ENCODE data around the gene TRAPPC4. TPM values are rescaled to one million over a fixed set of nuclear protein-coding genes. Genes with fewer than 3 reads are reported as not detected.
A peak's percentile ranks its signal among the peaks of the same experiment; 100 is the strongest.

The TRAPPC4 gene
- total and polyA plus RNA-seq, 9 donors, result 34.0 to 59.1 (median 55.1) TPM

- H3K27ac ChIP-seq, result peak overlapping the region in 1 of 2 donors; percentile 68
- peaks cover 2% of the 10 kb centered on the region for H3K4me1 ChIP-seq (ENCODE audit: insufficient read depth)
- no peaks in the 10 kb centered on the region for H3K36me3 ChIP-seq
- 86 to 100% (median 87%) methylated on average over 1 of the region's 1 CpG for WGBS, 3 donors
- H3K4me3 ChIP-seq, result no peak overlapping the region
- TF ChIP-seq CTCF (IDR thresholded peaks at IDR 0.05), result no peak
- no peak for TF ChIP-seq POLR2A (IDR thresholded peaks at IDR 0.05)
- TF ChIP-seq EP300 (IDR thresholded peaks at IDR 0.05), result no peak
- DNase-seq, result no peak
- no peaks in the 10 kb centered on the region for H3K27me3 ChIP-seq
- H3K9me3 ChIP-seq, result no peaks in the 10 kb centered on the region
- intact Hi-C loops (cut with DNase I), result no loop called here
These were observed 10.4 kb downstream of the TRAPPC4 start for GRCh38 chr11:119029069-119029339.

DNA sequence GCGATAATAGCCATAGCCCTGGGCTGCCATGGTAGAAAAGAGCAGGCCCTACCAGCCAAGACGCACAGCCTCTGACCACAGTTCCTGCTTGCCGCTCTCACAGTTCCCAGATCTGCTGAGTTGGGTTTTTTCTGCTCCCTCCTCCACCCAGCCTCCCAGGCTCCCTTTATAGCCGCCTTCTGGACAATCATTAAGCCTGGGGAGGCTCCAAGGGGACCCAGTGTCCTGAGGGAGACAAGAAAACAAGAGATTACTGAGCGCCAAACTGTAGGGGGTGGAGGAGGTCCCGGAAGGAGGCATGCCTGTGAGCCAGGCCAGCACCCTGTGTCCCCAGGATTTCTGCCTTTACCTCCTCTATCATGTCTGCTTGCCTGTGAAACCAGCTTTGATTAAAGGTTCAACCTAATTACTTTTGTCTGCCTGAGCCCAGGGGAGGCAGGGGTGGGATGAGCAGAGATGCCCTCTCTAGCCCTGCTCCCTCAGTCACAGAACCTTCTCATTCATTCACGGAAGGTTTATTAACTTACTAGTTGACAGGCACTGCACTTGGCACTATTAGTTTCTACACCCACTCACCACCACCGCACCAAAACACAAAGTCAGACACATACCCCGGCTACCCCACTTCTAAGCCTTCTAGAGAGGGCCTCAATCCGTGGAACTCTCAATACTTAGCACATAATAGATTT lies 10.9 kb downstream of the TRAPPC4 start:
- 47 to 58% (median 52%) methylated on average over 10 of the region's 10 CpGs for WGBS, 3 donors
- peak overlapping the region in 1 of 2 donors; percentile 68 for H3K27ac ChIP-seq
- TF ChIP-seq CTCF (IDR thresholded peaks at IDR 0.05) (no peak), POLR2A (IDR thresholded peaks at IDR 0.05) (no peak)
- no peaks in the 10 kb centered on the region for H3K9me3 ChIP-seq
- H3K27me3 ChIP-seq, result no peaks in the 10 kb centered on the region
- peak in 2 of 5 donors; percentile 56 for DNase-seq
- H3K36me3 ChIP-seq, result no peaks in the 10 kb centered on the region
- intact Hi-C loops (cut with DNase I), result loop anchor here in 1 of 4 donors (10.0 kb wide), 1 partner anchor 165 kb away; no protein-coding TSS in a partner anchor
- H3K4me3 ChIP-seq, result peak overlapping the region; percentile 53
- H3K4me1 ChIP-seq (ENCODE audit: insufficient read depth), result peaks cover 2% of the 10 kb centered on the region

DNA sequence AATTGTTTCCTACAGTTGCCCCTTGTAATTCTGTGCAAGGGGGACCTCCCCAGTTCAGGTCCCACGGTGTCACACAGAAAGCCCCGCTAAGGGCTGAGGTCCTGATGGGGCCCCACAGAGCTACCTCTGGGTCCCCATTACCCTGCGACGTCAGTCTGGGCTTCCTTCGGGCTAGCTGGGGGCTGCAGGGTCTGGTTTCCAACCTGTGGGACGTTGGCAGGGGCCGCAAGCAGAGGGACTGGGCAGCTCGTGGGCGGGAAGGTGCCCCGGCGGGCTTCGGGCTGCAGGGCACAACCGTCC lies 11.4 kb downstream of the TRAPPC4 start:
- H3K36me3 ChIP-seq, result no peaks in the 10 kb centered on the region
- H3K4me1 ChIP-seq (ENCODE audit: insufficient read depth), result peaks cover 2% of the 10 kb centered on the region
- peak overlapping the region; percentile 18 to 68 for H3K27ac ChIP-seq
- peak overlapping the region; percentile 53 for H3K4me3 ChIP-seq
- no peaks in the 10 kb centered on the region for H3K27me3 ChIP-seq
- no peak for TF ChIP-seq EP300 (IDR thresholded peaks at IDR 0.05)
- no peak for TF ChIP-seq POLR2A (IDR thresholded peaks at IDR 0.05)
- no peak for TF ChIP-seq CTCF (IDR thresholded peaks at IDR 0.05)
- DNase-seq, result no peak
- WGBS, 3 donors, result 5 to 10% (median 7%) methylated on average over 13 of the region's 13 CpGs
- intact Hi-C loops (cut with DNase I), result loop anchor here in 1 of 4 donors (10.0 kb wide), 1 partner anchor 165 kb away; no protein-coding TSS in a partner anchor
- H3K9me3 ChIP-seq, result no peaks in the 10 kb centered on the region

- no peaks in the 10 kb centered on the region for H3K9me3 ChIP-seq
- no peak for TF ChIP-seq EP300 (IDR thresholded peaks at IDR 0.05)
- TF ChIP-seq POLR2A (IDR thresholded peaks at IDR 0.05), result no peak
- peak; percentile 78 to 94 (median 92) for TF ChIP-seq CTCF (IDR thresholded peaks at IDR 0.05)
- no peaks in the 10 kb centered on the region for H3K36me3 ChIP-seq
- peak within 1 kb of the TSS; percentile 18 to 68 for H3K27ac ChIP-seq
- H3K4me3 ChIP-seq, result peak within 1 kb of the TSS; percentile 53
- intact Hi-C loops (cut with DNase I), result loop anchor here in 1 of 4 donors (10.0 kb wide), 1 partner anchor 164 kb away; no protein-coding TSS in a partner anchor
- DNase-seq, result peak; percentile 96 to 98 (median 98)
- 0% methylated on average over 54 to 67 of the region's 67 CpGs for WGBS, 3 donors
- H3K4me1 ChIP-seq (ENCODE audit: insufficient read depth), result peaks cover 2% of the 10 kb centered on the region
- H3K27me3 ChIP-seq, result no peaks in the 10 kb centered on the region
These were observed 11.9 kb downstream of the TRAPPC4 start, which contains the start of gene SLC37A4 for GRCh38 chr11:119030329-119031047. Gene SLC37A4, minus strand, starts transcription at chr11:119030877.
